Upper lobe of left lung (tissue), 4 donors: ENCODE measurements around the gene TYMP.

ENCODE experiments used
- EP300 ChIP-seq, 4 donors: sonication (generic); formaldehyde crosslinking; IDR thresholded peaks; one replicate each; pipeline ENCODE4 v1.5.1; 2017; ENCODE audit warnings: antibody characterized with exemption in 4 of 4, control low read depth in 2 of 4
- TF ChIP-seq, protein P1 (sequence below), 6 experiments: fragments of 450-650 bp in 4 of 6; fragments of 200-600 bp in 2 of 6; sonication (generic) in 2 of 6; IDR thresholded peaks; one replicate each; pipeline ENCODE4 v1.5.1; 2016 to 2019; ENCODE audit warnings: antibody characterized with exemption in 6 of 6

DNA sequence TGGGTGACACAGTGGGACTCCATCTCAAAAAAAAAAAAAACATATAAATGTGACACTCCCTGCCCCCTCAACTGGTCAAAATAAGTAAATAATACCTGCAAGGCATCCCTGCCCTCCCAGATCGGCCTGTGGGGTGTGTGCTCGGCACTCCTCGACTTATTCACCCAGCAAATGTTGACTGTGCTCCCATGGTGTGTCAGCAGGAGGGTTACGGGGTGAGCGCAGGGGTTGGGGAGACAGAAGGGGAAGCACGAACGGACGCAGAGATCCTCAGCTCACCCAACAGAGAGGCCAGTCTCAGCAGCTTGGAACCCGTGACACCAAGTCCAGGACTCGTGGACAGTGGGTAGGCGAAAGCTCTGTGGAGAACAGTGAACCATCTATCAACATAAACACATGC is 50.1 kb downstream of the TYMP start:
- TF ChIP-seq EP300 (IDR thresholded peaks at IDR 0.05), result no peak
- TF ChIP-seq, protein P1, sequence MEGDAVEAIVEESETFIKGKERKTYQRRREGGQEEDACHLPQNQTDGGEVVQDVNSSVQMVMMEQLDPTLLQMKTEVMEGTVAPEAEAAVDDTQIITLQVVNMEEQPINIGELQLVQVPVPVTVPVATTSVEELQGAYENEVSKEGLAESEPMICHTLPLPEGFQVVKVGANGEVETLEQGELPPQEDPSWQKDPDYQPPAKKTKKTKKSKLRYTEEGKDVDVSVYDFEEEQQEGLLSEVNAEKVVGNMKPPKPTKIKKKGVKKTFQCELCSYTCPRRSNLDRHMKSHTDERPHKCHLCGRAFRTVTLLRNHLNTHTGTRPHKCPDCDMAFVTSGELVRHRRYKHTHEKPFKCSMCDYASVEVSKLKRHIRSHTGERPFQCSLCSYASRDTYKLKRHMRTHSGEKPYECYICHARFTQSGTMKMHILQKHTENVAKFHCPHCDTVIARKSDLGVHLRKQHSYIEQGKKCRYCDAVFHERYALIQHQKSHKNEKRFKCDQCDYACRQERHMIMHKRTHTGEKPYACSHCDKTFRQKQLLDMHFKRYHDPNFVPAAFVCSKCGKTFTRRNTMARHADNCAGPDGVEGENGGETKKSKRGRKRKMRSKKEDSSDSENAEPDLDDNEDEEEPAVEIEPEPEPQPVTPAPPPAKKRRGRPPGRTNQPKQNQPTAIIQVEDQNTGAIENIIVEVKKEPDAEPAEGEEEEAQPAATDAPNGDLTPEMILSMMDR (IDR thresholded peaks at IDR 0.05), result no peak
